HG03280 (cell line): ENCODE data around the gene TGM5.
A peak's percentile ranks its signal among the peaks of the same experiment; 100 is the strongest.
"Not testable (repeated sequence)": the region's sequence is repeated elsewhere in the genome, so short reads cannot be mapped to it uniquely, and the experiment has no call there.

Source experiments
- ATAC-seq: cut with Tn5 transposase; IDR thresholded peaks from one replicate; pipeline ENCODE4 v1.9.1; 2021; ENCODE audit warnings: mild to moderate bottlenecking, moderate library complexity; ENCODE audit not compliant: unreplicated experiment

Gene TGM5

DNA sequence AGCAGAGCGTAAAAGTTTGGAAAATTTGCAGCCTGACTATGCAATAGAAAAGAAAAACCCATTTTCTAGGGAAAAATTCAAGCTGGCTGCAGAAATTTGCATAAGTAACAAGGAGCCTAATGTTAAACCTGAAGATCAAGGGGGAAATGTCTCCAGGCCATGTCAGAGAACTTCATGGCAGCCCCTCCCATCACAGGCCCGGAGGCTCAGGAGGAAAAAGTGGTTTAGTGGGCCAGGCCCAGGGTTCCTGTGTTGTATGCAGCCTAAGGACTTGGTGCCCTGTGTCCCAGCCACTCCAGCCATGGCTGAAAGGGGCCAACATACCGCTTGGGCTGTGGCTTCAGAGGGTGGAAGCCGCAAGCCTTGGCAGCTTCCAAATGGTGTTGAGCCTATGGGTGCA, 68.2 kb downstream of the TGM5 start:
- not testable (repeated sequence) for ATAC-seq

DNA sequence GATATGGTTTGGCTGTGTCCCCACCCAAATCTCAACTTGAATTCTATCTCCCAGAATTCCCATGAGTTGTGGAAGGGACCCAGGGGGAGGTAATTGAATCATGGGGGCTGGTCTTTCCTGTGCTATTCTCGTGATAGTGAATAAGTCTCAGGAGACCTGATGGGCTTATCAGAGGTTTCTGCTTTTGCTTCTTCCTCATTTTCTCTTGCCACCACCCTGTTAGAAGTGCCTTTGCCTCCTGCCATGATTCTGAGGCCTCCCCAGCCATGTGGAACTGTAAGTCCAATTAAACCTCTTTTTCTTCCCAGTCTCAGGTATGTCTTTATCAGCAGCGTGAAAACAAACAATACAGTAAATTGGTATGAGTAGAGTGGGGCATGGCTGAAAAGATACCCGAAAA, 69.0 kb downstream of the TGM5 start:
- not testable (repeated sequence) for ATAC-seq

DNA sequence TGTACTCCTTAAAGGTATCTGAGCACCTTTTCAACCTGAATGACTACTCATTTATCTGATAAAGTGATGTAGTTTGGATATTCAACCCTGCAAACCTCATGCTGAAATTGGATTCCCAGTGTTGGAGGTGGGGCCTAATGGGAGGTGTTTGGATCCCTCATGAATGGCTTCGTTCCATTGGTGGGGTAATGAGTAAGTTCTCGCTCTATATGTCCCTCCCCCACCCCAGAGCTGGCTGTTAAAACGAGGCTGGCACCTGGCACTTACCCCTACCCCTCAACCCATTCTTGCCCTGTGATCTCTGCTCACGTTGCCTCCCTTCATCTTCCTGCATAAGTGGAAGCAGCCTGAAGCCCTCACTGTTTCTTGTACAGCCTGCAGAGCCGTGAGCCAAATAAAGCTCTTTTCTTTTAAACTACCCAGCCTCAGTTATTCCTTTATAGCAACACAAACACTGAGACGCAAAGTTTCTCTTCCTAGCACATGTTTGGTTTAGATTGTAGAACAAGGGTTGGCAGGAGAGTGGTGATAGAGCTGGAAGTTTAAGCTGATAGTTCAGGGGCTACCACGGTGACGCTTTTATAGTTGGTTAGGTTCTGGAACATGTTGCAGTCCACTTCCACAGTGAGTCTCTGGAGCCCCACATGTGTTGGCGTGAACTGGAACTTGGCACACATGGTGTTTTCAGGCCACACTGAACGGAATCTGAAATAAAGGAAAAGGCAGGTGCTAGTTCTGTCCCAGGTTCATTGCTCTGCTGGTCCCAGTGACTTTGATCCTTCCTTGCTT, 69.8 kb downstream of the TGM5 start:
- ATAC-seq = no peak

DNA sequence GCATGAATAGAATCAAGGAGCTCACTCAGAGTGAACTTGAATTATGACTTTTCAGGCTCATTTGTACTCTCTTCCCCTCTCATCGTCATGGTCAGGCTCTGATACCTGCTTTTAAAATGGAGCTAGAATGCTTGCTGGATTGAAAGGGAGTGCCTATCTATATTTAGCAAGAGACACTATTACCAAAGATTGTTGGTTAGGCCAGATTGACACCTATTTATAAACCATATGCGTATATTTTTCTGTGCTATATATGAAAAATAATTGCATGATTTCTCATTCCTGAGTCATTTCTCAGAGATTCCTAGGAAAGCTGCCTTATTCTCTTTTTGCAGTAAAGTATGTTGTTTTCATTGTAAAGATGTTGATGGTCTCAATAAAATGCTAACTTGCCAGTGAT, 71.9 kb downstream of the TGM5 start:
- ATAC-seq = no peak

DNA sequence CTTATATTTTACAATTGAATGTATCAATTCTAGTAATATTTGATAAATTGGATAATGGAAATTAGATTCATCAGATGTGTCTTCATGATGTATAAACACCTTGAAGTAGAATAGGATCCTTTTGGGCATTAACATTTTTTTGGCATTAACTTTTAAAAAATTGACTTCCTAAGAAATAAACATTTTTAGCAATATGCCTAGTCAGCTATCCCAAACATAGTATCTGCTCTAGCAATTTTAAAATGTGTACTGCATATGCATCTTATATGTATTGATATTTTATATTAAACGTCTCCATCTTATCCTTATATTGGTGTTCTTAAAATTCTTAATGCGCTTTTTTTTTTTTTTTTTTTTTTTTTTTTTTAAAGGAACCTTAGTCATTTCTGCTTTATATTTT, 73.0 kb downstream of the TGM5 start:
- ATAC-seq = no peak

DNA sequence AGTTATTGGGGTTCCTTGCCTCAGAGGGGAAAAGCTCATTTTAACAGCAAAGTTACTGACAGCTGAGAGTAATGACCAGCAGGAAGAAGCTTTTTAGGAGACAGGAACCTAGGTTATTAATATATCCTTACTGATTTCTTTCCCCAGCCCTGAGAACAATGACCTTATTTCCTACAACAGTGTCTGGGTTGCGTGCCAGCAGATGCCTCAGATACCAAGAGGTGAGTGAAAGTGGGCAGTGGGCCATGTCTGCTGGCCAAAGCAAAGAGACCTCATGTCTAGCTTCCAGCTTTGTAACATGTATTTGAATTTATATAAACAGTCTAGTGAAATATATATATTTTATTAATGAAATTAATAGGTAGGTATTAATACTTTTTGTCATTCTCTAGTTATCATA, 76.5 kb downstream of the TGM5 start:
- ATAC-seq = no peak

DNA sequence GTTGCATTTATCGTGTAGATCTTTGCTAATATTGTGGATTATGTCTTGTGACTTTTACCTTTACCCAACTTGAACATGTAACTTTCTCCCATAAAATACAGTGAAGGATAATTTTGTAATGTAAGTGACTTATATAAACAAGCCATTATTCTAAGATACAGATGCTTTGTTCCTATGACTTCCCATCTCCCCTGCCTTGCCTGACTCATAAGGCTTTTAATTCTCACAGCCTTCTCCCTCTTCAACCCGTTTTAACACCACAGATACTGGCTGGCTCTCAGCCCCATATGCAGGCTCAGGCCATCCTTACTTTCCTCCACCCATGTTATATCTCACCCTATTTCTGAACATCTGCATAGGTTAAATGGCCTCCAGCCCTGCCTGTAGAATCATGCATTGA, 77.4 kb downstream of the TGM5 start:
- ATAC-seq = no peak

DNA sequence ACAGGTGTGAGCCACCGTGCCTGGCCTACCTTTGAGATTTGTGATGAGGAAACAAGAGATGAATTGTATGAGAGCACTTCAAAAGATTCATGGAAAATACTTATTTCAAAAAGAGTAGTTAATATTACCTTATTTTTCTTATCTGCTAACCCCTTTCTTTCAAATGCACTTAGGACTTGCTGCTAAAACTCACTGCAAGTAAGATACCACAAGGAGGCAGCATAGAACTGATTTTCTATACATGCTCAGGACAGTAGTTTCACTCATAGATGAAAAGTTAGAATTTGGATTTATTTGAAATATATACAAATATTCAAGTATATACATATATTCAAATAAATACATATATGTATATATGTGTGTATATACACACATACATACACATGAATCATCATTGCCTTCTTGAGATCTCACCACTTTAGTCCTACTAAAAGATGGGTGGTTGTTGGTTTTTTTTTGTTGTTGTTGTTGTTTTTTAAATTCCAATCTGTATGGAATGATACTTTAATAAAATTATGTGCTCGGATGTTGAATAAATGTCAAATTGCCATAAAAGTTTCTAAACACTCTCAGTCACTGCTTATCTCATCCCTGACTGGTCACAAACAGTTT, 79.1 kb downstream of the TGM5 start:
- ATAC-seq = no peak

DNA sequence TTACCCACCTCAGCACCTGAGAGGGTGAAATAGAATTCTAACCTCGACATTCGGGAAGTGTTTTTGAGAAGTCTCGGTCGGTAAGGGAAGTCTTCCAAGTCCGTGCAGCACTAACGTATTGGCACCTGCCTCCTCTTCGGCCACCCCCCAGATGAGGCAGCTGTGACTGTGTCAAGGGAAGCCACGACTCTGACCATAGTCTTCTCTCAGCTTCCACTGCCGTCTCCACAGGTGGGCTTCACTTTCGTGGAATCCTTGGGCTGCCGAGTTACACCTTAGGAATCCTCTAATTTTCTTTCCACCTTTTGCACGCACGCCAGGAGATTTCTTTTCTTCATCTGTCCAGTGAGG, 80.8 kb downstream of the TGM5 start:
- peak; percentile 12 for ATAC-seq

DNA sequence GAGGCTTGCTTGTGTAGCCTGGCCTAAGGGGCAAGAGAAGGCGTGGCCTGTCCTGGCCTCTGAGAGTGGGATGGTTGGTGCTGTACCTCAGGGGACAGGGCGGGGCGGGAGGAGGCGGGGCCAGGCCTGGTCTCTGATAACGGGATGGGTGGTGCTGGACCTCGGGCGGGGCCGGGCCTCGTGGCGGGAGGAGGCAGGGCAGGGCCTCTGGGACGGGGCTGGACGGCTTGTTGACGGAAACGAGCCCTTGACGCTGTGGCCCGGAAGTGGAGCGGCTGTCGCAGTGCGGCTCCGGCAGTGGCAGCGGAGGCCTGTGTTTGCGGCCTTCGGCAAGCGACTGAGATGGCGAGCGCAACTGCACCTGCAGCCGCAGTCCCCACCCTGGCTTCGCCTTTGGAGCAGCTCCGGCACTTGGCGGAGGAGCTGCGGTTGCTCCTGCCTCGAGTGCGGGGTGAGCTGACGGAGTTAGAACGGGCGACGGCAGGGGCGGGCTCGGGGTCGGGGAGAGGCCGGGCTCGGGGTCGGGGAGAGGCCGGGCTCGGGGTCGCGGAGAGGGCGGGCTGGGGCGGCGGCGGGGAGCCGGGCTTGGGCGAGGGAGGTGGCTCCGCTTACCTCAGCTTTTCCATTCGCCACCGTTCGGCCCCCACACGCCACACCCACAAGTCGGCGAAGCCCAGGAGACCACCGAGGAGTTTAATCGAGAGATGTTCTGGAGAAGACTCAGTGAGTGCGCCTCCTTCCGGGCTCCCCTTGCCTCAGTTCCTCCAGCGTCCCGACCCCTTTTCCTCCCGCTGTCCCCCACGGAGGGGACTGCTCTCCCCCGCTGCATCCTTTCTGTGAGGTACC, 81.3 kb downstream of the TGM5 start, which contains the start of gene CCNDBP1:
Gene CCNDBP1, plus strand, starts transcription at position 247 of the 846 bp plus-strand sequence. Its CDS starts 96 bp downstream, at position 343.
- ATAC-seq = peak; percentile 95

DNA sequence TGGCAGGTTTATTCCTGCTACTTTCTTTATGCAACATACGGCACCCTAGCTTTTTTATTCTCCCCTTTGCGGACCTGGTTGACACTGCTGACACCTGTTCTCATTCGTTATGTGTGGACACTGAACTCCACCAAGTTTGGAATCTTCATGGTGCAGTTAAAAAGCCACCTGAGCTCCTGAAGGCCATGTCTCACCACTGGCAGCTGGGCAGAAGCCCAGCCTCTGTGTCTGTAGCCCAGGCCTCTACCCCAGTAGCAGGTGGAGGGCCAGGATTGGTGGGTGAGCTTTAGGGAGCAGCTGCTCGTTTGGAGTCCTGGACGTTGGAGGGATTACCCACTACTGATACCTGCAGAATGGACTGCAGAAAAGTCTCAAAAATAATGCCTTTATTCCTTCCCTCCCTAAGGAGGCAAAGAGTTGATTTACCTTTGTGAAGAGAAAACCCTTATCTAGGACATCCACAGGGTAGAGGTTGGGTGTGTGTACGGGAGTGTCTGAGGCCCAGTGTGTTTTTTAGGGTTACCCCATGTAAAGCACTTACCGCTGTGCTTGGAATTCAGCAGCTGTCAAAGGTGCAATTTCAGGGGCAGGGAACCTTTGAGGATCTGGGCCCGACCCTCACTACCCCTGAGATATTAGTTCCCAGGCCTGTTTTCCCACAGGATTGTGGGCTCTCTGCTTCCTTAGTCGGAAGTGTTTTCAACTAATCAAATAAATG, 82.2 kb downstream of the TGM5 start:
- no peak for ATAC-seq

DNA sequence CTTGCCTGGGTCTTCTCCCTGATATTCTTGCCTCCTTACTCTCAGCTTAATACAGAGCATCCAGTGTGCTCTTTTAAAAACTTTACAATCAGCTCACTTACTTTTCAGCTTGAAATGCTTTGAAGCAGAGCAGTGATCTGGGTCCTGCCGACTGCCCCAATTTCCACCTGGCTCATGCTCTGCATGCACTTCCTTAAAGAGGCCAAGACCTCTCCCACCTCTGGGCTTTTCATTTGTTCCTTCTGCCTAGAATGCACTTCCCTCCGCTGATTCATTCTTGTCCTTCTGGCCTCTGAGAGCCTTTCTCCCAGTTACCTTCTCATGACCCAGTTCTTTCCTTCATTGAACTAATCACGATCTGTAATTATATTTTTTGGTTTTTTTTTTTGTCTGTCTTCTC, 83.5 kb downstream of the TGM5 start:
- no peak for ATAC-seq
